CD14-positive monocyte (primary cell): ENCODE data around the gene SBK2. TPM values are rescaled to one million over a fixed set of nuclear protein-coding genes. Genes with fewer than 3 reads are reported as not detected.
A peak's percentile ranks its signal among the peaks of the same experiment; 100 is the strongest.

ENCODE experiments used
- DNase-seq, 3 donors: peaks; one replicate each; pipeline ENCODE4 v3.0.0-alpha.2; 2011 to 2022
- H2AFZ ChIP-seq: 2 replicates; pipeline ENCODE4 v1.6.0; 2012; ENCODE audit warnings: mild to moderate bottlenecking, low read depth, low read length, inconsistent platforms; ENCODE audit not compliant: insufficient read depth, poor library complexity, severe bottlenecking
- H3K27ac ChIP-seq, 2 donors: 1 replicate in 1 of 2; 2 replicates in 1 of 2; pipeline ENCODE4 v1.5.1; 2012 to 2013; ENCODE audit warnings: low read length in 2 of 2, control low read depth in 1 of 2, inconsistent platforms in 1 of 2, low read depth in 1 of 2, mild to moderate bottlenecking in 1 of 2
- H3K27me3 ChIP-seq, 2 donors: one replicate each; pipeline versions ENCODE4 v1.6.0 to v1.6.1; 2011 to 2013; ENCODE audit warnings: low read length in 2 of 2; ENCODE audit not compliant: control insufficient read depth in 2 of 2, insufficient read depth in 2 of 2
- H3K36me3 ChIP-seq, 2 donors: replicated peaks in 1 of 2; 1 replicate in 1 of 2; 2 replicates in 1 of 2; pipeline versions ENCODE4 v1.5.1 to v1.6.1; 2012 to 2013; ENCODE audit warnings: low read length in 2 of 2, control low read depth in 1 of 2, inconsistent platforms in 1 of 2, mild to moderate bottlenecking in 1 of 2; ENCODE audit not compliant: insufficient read depth in 2 of 2, control insufficient read depth in 1 of 2
- H3K4me1 ChIP-seq, 2 donors: 1 replicate in 1 of 2; 2 replicates in 1 of 2; pipeline versions ENCODE4 v1.5.1 to v1.6.1; 2012 to 2013; ENCODE audit warnings: low read length in 2 of 2, control low read depth in 1 of 2, inconsistent platforms in 1 of 2, mild to moderate bottlenecking in 1 of 2, moderate library complexity in 1 of 2; ENCODE audit not compliant: insufficient read depth in 2 of 2, control insufficient read depth in 1 of 2
- H3K4me2 ChIP-seq: replicated peaks from 2 replicates; pipeline ENCODE3; 2012; ENCODE audit warnings: low read length, moderate library complexity, mild to moderate bottlenecking; ENCODE audit not compliant: poor library complexity, severe bottlenecking; ENCODE audit errors: extremely low read depth
- H3K4me3 ChIP-seq, 3 experiments: fragments of 200-600 bp in 1 of 3; sonication (generic) in 1 of 3; replicated peaks in 1 of 3; 1 replicate in 2 of 3; 2 replicates in 1 of 3; pipeline ENCODE4 v1.5.1; 2011 to 2013; ENCODE audit warnings: low read length in 3 of 3, mild to moderate bottlenecking in 3 of 3, control low read depth in 2 of 3, low read depth in 2 of 3, inconsistent platforms in 1 of 3, moderate library complexity in 1 of 3
- H3K79me2 ChIP-seq: 2 replicates; pipeline ENCODE4 v1.6.0; 2012; ENCODE audit warnings: mild to moderate bottlenecking, control low read depth, inconsistent platforms, low read length, moderate library complexity; ENCODE audit not compliant: insufficient read depth
- H3K9ac ChIP-seq: 2 replicates; pipeline ENCODE4 v1.6.0; 2017; ENCODE audit warnings: low read length, mild to moderate bottlenecking; ENCODE audit not compliant: insufficient read depth, poor library complexity, severe bottlenecking
- H3K9me3 ChIP-seq, 2 donors: replicated peaks in 1 of 2; 1 replicate in 1 of 2; 2 replicates in 1 of 2; pipeline versions ENCODE4 v1.5.1 to v1.6.1; 2012 to 2013; ENCODE audit warnings: low read length in 2 of 2, control low read depth in 1 of 2; ENCODE audit not compliant: control insufficient read depth in 1 of 2, insufficient read depth in 1 of 2
- H4K20me1 ChIP-seq: 2 replicates; pipeline ENCODE4 v1.6.0; 2012; ENCODE audit warnings: mild to moderate bottlenecking, low read length, control low read depth, moderate library complexity; ENCODE audit not compliant: insufficient read depth
- H3K27ac Mint-ChIP-seq, 7 donors: one replicate each; pipeline ENCODE4 v1.8.0; 2020; ENCODE audit warnings: mild to moderate bottlenecking in 7 of 7, mixed read lengths in 7 of 7, moderate library complexity in 6 of 7, inconsistent platforms in 2 of 7
- H3K27me3 Mint-ChIP-seq, 3 donors: one replicate each; pipeline ENCODE4 v1.8.0; 2021 to 2022; ENCODE audit warnings: low read depth in 3 of 3, mild to moderate bottlenecking in 3 of 3, mixed read lengths in 3 of 3, moderate library complexity in 3 of 3, inconsistent platforms in 1 of 3
- H3K36me3 Mint-ChIP-seq, 2 donors: one replicate each; pipeline ENCODE4 v1.8.0; 2020; ENCODE audit warnings: mixed read lengths in 2 of 2, inconsistent platforms in 1 of 2, mild to moderate bottlenecking in 1 of 2
- H3K4me1 Mint-ChIP-seq: one replicate; pipeline ENCODE4 v1.8.0; 2020; ENCODE audit warnings: mild to moderate bottlenecking, mixed read lengths
- H3K4me3 Mint-ChIP-seq, 2 donors: one replicate each; pipeline ENCODE4 v1.8.0; 2020; ENCODE audit warnings: mild to moderate bottlenecking in 2 of 2, mixed read lengths in 2 of 2, moderate library complexity in 1 of 2
- H3K9me3 Mint-ChIP-seq, 7 donors: one replicate each; pipeline ENCODE4 v1.8.0; 2020 to 2022; ENCODE audit warnings: mixed read lengths in 7 of 7, mild to moderate bottlenecking in 6 of 7, moderate library complexity in 6 of 7, inconsistent platforms in 2 of 7
- WGBS: methylation state at CpG from one replicate; pipeline ENCODE4 v1.1.5; 2013; ENCODE audit warnings: missing lambda C conversion rate; ENCODE audit not compliant: insufficient coverage; 5-methylcytosine and 5-hydroxymethylcytosine counted together
- intact Hi-C, 2 donors: fragments of 100-400 bp; cut with micrococcal nuclease; formaldehyde crosslinking; loops; one replicate each; pipeline versions ENCODE4 v1.15.0 to v1.15.1; 2023
- polyA plus RNA-seq, 3 donors: library from polyadenylated mRNA; depleted of rRNA in 1 of 3; unstranded in 2 of 3; stranded (reverse) in 1 of 3; fragments of 300-500 nt in 2 of 3; fragments of >200 nt in 1 of 3; fragmentation: Illumina TruSeq in 2 of 3; gene quantifications; 1 replicate in 2 of 3; 2 replicates in 1 of 3; pipeline ENCODE4 v1.2.3, GENCODE V29; 2012 to 2021
- TF ChIP-seq, protein P1 (sequence below): fragments of 200-600 bp; IDR thresholded peaks from one replicate; pipeline ENCODE4 v1.8.0; 2022; ENCODE audit warnings: antibody characterized with exemption, mild to moderate bottlenecking

SBK2 gene
- polyA plus RNA-seq, 3 donors = not detected

- no peak overlapping the region for H3K4me2 ChIP-seq
- WGBS = 90% methylated on average over 9 of the region's 14 CpGs
- H3K27me3 ChIP-seq = no peaks in the 10 kb centered on the region
- no peak overlapping the region for H3K9ac ChIP-seq
- Mint-ChIP-seq H3K4me3 (no peak overlapping the region), H3K36me3 (no peaks in the 10 kb centered on the region), H3K27ac (no peak overlapping the region), H3K4me1 (peaks cover 3% of the 10 kb centered on the region), H3K27me3 (peaks cover 1 to 4% (median 4%) of the 10 kb centered on the region in 3 donors), H3K9me3 (no peaks in the 10 kb centered on the region)
- no peak for DNase-seq
- TF ChIP-seq, protein P1, sequence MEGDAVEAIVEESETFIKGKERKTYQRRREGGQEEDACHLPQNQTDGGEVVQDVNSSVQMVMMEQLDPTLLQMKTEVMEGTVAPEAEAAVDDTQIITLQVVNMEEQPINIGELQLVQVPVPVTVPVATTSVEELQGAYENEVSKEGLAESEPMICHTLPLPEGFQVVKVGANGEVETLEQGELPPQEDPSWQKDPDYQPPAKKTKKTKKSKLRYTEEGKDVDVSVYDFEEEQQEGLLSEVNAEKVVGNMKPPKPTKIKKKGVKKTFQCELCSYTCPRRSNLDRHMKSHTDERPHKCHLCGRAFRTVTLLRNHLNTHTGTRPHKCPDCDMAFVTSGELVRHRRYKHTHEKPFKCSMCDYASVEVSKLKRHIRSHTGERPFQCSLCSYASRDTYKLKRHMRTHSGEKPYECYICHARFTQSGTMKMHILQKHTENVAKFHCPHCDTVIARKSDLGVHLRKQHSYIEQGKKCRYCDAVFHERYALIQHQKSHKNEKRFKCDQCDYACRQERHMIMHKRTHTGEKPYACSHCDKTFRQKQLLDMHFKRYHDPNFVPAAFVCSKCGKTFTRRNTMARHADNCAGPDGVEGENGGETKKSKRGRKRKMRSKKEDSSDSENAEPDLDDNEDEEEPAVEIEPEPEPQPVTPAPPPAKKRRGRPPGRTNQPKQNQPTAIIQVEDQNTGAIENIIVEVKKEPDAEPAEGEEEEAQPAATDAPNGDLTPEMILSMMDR = no peak
- no peaks in the 10 kb centered on the region for H3K36me3 ChIP-seq
- H3K4me3 ChIP-seq = no peak overlapping the region
- no peaks in the 10 kb centered on the region for H3K9me3 ChIP-seq
- H3K4me1 ChIP-seq = peaks cover 4 to 11% of the 10 kb centered on the region in 2 donors
- H2AFZ ChIP-seq = no peak overlapping the region
- H3K27ac ChIP-seq = no peak overlapping the region
- intact Hi-C loops = no loop called here
- H3K79me2 ChIP-seq = no peaks in the 10 kb centered on the region
- H4K20me1 ChIP-seq = no peaks in the 10 kb centered on the region
These were observed 16.1 kb downstream of the SBK2 start for GRCh38 chr19:55520691-55521292.

DNA sequence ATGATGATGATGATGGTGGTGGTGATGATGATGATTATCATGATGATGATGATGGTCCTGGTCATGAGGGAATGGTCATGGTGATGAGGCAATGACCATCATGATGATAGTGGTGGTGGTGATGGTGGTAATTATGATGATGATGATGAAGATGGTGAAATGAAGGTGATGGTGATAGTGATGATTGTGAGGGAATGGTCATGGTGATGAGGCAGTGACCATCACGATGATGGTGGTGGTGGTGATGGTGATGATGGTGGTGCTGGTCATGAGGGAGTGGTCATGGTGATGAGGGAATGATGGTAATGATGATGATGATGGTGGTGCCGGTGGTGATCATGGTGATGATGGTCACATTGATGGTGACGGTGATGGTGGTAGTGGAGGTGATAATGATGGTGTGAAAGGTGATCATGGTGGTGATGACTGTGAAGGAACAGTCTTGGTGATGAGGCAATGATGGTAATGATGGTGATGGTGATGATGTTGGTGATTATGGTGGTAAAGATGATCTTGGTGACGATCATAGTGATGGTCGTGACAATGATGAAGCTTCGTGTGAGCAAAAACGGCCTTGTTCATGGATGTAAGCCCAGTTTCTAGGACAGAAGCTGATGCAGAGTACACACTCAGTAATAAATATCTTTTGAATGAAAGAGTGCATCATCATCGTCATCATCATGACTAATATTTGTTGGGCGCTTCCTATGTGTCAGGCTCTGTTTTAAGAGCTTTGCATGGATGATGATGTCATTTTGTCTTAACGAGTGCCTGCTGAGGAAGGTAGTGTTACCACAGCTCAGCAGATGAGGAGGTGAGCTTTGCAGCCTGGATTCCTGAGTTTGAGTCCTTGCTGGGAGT, 17.3 kb downstream of the SBK2 start:
- 88% methylated on average over 6 of the region's 10 CpGs for WGBS
- intact Hi-C loops = loop anchor here (5.0 kb wide), 2 partner anchors 88 to 113 kb away; partner anchors contain the start of gene ZNF865 (in 1 of the 2)

More for the DNA sequence above, 17.3 kb downstream of the SBK2 start:
- no peak overlapping the region for H3K27ac ChIP-seq
- no peaks in the 10 kb centered on the region for H3K9me3 Mint-ChIP-seq
- no peaks in the 10 kb centered on the region for H3K9me3 ChIP-seq
- no peak overlapping the region for H3K9ac ChIP-seq
- no peaks in the 10 kb centered on the region for H3K27me3 ChIP-seq
- DNase-seq = peak; percentile 25 to 73 (median 31)
- no peaks in the 10 kb centered on the region for H3K36me3 Mint-ChIP-seq
- peaks cover 4 to 11% of the 10 kb centered on the region in 2 donors for H3K4me1 ChIP-seq
- no peak overlapping the region for H3K27ac Mint-ChIP-seq
- H3K4me1 Mint-ChIP-seq = peaks cover 3% of the 10 kb centered on the region
- peaks cover 2 to 6% (median 4%) of the 10 kb centered on the region in 3 donors for H3K27me3 Mint-ChIP-seq
- H3K4me3 ChIP-seq = no peak overlapping the region
- no peak overlapping the region for H2AFZ ChIP-seq
- H4K20me1 ChIP-seq = no peaks in the 10 kb centered on the region
- no peak overlapping the region for H3K4me2 ChIP-seq
- H3K36me3 ChIP-seq = no peaks in the 10 kb centered on the region
- TF ChIP-seq, protein P1 = no peak
- H3K79me2 ChIP-seq = no peaks in the 10 kb centered on the region
- no peak overlapping the region for H3K4me3 Mint-ChIP-seq
